ENCODE measurements around the gene KCTD2. TPM values are rescaled to one million over a fixed set of nuclear protein-coding genes. Genes with fewer than 3 reads are reported as not detected.
"Not testable (repeated sequence)": the region's sequence is repeated elsewhere in the genome, so short reads cannot be mapped to it uniquely, and the experiment has no call there.

KCTD2 gene
- total RNA-seq, 1 donor from 2014 or later = 18.7 TPM

- Mint-ChIP-seq H3K36me3 (ENCODE audit: low read depth) (peaks cover 29% of the 10 kb centered on the region), H3K27me3 (no peaks in the 10 kb centered on the region), H3K4me1 (peaks cover 28% of the 10 kb centered on the region), H3K27ac (peak overlapping the region; percentile 62), H3K9me3 (no peaks in the 10 kb centered on the region), H3K4me3 (peak overlapping the region; percentile 28)
- peak; percentile 65 for DNase-seq
- intact Hi-C loops (cut with micrococcal nuclease) = loop anchor here (5.0 kb wide), 1 partner anchor 142 kb away; the partner anchor contains the start of gene NUP85
Measured at GRCh38 chr17:75065562-75066151, 18.6 kb downstream of the KCTD2 start.

GRCh38 chr17:75067856-75068255, 20.8 kb downstream of the KCTD2 start:
- Mint-ChIP-seq H3K4me3 (peak overlapping the region; percentile 63), H3K36me3 (ENCODE audit: low read depth) (peaks cover 18% of the 10 kb centered on the region), H3K9me3 (no peaks in the 10 kb centered on the region), H3K27ac (peak overlapping the region; percentile 90), H3K4me1 (peaks cover 28% of the 10 kb centered on the region), H3K27me3 (no peaks in the 10 kb centered on the region)
- intact Hi-C loops (cut with micrococcal nuclease) = loop anchor here (5.0 kb wide), 1 partner anchor 139 kb away; the partner anchor contains the start of gene NUP85
- DNase-seq = peak; percentile 82

- Mint-ChIP-seq H3K27me3 (no peaks in the 10 kb centered on the region), H3K27ac (peak overlapping the region; percentile 58), H3K4me3 (no peak overlapping the region), H3K9me3 (no peaks in the 10 kb centered on the region), H3K4me1 (peaks cover 28% of the 10 kb centered on the region), H3K36me3 (ENCODE audit: low read depth) (peaks cover 10% of the 10 kb centered on the region)
- DNase-seq = no peak
- intact Hi-C loops (cut with micrococcal nuclease) = loop anchor here (5.0 kb wide), 1 partner anchor 139 kb away; the partner anchor contains the start of gene NUP85
Measured at GRCh38 chr17:75068750-75069149, 21.7 kb downstream of the KCTD2 start.

DNA sequence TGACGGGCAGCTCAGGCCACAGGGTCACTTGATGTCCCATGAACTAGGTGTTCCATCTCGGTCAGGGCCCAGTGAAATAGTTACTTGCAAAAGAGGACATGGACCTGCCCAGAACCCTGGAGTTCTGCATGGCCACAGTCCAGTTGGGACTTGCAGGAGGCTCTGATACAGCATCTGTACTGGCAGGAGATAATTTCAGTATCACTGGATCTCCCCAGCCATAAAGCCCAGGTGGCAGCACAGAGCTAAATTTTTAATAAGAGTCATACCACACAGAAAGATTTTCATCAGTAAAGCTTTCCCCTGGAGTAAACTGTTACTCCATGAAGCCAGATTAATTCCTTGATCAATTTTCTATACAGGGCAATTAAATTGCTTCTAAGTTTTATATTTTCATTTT, 22.8 kb downstream of the KCTD2 start:
- Mint-ChIP-seq H3K27ac (no peak overlapping the region), H3K4me3 (no peak overlapping the region), H3K9me3 (no peaks in the 10 kb centered on the region), H3K27me3 (no peaks in the 10 kb centered on the region), H3K4me1 (peaks cover 28% of the 10 kb centered on the region), H3K36me3 (ENCODE audit: low read depth) (peaks cover under 1% of the 10 kb centered on the region)
- DNase-seq = no peak
- intact Hi-C loops (cut with micrococcal nuclease) = loop anchor here (5.0 kb wide), 1 partner anchor 138 kb away; the partner anchor contains the start of gene NUP85

DNA sequence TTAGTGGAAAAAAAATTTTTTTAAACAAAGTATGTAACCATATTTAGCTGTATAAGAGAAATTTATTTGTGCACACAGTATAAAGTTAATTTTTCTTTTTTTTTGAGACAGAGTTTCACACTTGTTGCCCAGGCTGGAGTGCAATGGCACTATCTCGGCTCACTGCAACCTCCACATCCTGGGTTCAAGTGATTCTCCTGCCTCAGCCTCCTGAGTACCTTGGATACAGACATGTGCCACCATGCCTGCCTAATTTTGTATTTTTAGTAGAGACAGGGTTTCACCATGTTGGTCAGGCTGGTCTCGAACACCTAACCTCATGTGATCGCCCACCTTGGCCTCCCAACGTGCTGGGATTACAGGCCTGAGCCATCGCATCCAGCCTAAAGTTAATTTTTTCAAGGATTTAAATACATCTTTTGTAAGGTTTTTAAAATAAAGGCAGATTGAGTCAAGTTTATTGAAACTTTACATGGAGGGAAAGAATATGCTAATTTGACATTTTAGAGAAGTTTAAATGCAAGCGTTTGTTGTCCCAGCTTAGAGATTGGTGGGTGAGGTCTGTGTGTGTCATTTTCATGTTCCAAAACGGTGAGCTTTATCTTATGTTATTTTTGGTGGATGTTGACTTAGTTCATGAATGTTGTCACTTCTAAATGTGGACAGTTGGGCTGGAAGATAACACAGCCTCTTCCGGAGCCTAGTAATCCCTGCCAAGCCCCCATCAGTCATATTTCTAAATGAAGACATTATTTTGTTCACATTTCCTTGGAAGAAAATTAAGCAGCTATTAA, 24.6 kb downstream of the KCTD2 start:
- H3K27ac Mint-ChIP-seq; H3K9me3 Mint-ChIP-seq; DNase-seq; intact Hi-C loops (cut with micrococcal nuclease); H3K36me3 Mint-ChIP-seq (ENCODE audit: low read depth); H3K27me3 Mint-ChIP-seq; H3K4me3 Mint-ChIP-seq: not testable (repeated sequence)
- H3K4me1 Mint-ChIP-seq = peaks cover 12% of the 10 kb centered on the region

- H3K27me3 Mint-ChIP-seq; H3K36me3 Mint-ChIP-seq (ENCODE audit: low read depth); DNase-seq; intact Hi-C loops (cut with micrococcal nuclease); H3K27ac Mint-ChIP-seq; H3K9me3 Mint-ChIP-seq; H3K4me3 Mint-ChIP-seq: not testable (repeated sequence)
- H3K4me1 Mint-ChIP-seq = peaks cover 13% of the 10 kb centered on the region
Measured at GRCh38 chr17:75072909-75073308, 25.9 kb downstream of the KCTD2 start.

- no peaks in the 10 kb centered on the region for H3K9me3 Mint-ChIP-seq
- H3K36me3 Mint-ChIP-seq (ENCODE audit: low read depth) = no peaks in the 10 kb centered on the region
- H3K27ac Mint-ChIP-seq = no peak overlapping the region
- DNase-seq = no peak
- no peak overlapping the region for H3K4me3 Mint-ChIP-seq
- no peaks in the 10 kb centered on the region for H3K27me3 Mint-ChIP-seq
- peaks cover 12% of the 10 kb centered on the region for H3K4me1 Mint-ChIP-seq
- intact Hi-C loops (cut with micrococcal nuclease) = no loop called here
Measured at GRCh38 chr17:75073618-75074047, 26.6 kb downstream of the KCTD2 start.

DNA sequence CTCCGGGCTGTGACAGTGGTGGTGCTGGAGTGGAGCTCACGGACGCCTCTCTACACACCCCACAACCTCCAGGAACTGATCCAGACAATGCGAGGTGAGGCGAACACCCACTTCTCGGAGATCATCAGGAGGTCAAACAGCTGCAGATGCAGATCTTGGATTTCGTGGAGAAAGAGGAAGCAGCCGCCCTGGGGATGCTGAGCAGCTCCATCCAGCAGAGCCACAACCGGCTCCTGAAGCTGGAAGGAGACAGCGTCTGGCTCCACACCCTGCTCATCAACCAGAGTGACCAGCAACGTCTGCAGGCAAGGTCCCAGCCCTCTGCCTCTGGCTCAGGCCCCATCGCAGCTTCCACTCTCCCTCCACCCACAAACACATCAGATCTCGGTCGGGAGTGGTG, 27.5 kb downstream of the KCTD2 start:
- intact Hi-C loops (cut with micrococcal nuclease) = no loop called here
- Mint-ChIP-seq H3K27ac (no peak overlapping the region), H3K27me3 (no peaks in the 10 kb centered on the region), H3K4me1 (peaks cover 14% of the 10 kb centered on the region), H3K4me3 (no peak overlapping the region), H3K9me3 (no peaks in the 10 kb centered on the region), H3K36me3 (ENCODE audit: low read depth) (no peaks in the 10 kb centered on the region)
- DNase-seq = no peak

GRCh38 chr17:75075597-75076336, 28.7 kb downstream of the KCTD2 start:
- no peak overlapping the region for H3K27ac Mint-ChIP-seq
- intact Hi-C loops (cut with micrococcal nuclease) = no loop called here
- no peak for DNase-seq
- H3K9me3 Mint-ChIP-seq = no peaks in the 10 kb centered on the region
- H3K4me1 Mint-ChIP-seq = peaks cover 14% of the 10 kb centered on the region
- H3K36me3 Mint-ChIP-seq (ENCODE audit: low read depth) = no peaks in the 10 kb centered on the region
- H3K27me3 Mint-ChIP-seq = no peaks in the 10 kb centered on the region
- H3K4me3 Mint-ChIP-seq = no peak overlapping the region

DNA sequence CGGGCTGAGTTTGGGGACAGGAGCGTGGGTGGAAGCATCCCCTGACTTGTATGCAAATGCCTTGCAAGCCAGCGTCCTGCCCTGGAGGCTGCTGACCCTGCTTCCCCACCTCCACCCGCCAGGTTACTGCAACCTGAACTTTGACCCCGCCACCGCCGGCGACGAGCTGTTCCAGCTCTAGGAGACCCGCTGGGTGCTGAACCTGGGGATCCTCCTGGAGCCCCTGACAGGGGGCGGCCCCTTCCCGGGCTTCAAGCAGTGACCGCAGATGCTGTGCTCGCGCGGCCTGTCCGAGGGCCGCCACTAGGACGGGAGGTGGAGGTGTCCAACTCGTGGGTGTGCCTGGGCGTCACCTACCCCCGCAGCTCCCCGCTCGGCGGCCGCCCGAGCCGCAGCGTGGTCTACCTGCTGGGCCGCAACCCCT, 30.1 kb downstream of the KCTD2 start:
- Mint-ChIP-seq H3K9me3 (no peaks in the 10 kb centered on the region), H3K4me1 (peaks cover 14% of the 10 kb centered on the region), H3K27ac (no peak overlapping the region), H3K27me3 (no peaks in the 10 kb centered on the region), H3K36me3 (ENCODE audit: low read depth) (no peaks in the 10 kb centered on the region), H3K4me3 (peak overlapping the region; percentile 74)
- intact Hi-C loops (cut with micrococcal nuclease) = no loop called here
- no peak for DNase-seq

GRCh38 chr17:75077496-75078283, 30.7 kb downstream of the KCTD2 start:
- peak overlapping the region; percentile 65 for H3K27ac Mint-ChIP-seq
- H3K36me3 Mint-ChIP-seq (ENCODE audit: low read depth) = no peaks in the 10 kb centered on the region
- peak overlapping the region; percentile 74 for H3K4me3 Mint-ChIP-seq
- H3K4me1 Mint-ChIP-seq = peaks cover 16% of the 10 kb centered on the region
- DNase-seq = peak; percentile 84
- intact Hi-C loops (cut with micrococcal nuclease) = no loop called here
- no peaks in the 10 kb centered on the region for H3K9me3 Mint-ChIP-seq
- no peaks in the 10 kb centered on the region for H3K27me3 Mint-ChIP-seq

DNA sequence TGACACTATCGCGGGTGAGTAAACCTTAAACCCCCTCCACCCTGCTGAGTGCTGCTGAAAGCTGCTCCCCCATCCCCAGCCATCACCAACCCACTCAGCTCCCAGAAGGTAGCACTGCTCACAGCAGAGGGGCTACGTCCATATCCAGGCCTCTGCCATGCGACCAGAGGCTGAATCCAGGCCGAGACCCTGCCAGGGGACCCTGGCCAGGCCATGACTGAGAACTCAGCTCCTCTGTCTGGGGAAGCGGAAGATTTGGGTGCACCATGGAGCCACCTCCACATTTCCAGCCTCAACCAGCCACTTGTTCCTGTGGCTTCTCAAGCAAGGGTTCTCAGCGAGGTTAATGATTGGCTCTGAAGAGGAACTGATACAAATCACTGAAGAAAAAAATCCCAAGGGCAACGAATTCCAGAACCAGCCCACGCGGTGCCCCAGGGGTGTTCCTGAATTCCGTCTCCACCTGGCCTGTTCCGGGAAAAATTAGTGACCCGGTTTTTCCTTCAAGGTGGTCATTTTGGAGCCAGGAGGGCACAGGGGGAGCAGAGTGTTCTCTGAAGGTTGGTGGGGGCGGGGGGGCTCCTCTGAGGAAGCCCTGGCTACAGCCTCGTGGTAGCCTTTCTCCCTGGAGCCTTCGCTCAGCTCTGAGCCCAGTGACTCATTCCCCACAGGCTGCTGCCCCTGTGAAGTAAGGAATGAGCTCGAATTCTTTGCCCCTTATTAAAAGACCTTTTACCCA, 31.4 kb downstream of the KCTD2 start:
- Mint-ChIP-seq H3K27ac (no peak overlapping the region), H3K27me3 (no peaks in the 10 kb centered on the region), H3K4me1 (peaks cover 17% of the 10 kb centered on the region), H3K9me3 (no peaks in the 10 kb centered on the region), H3K4me3 (no peak overlapping the region), H3K36me3 (ENCODE audit: low read depth) (no peaks in the 10 kb centered on the region)
- intact Hi-C loops (cut with micrococcal nuclease) = no loop called here
- no peak for DNase-seq

DNA sequence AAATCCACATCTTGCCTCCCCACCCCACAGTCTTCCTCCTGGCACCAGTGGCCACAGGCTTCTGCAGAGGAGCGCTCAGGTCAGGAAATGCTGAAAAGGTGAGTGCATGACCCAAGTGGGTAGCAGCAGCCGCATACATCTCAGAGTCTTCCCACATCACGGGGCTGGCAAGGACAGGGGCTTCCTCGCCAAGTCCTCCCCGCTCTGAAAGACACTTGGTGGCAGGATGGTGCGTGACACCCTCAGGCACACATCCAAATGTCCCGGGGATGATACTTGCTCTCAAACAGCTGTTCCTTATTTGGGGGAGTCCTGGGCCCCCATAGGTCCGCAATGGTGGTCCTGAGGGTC, 32.0 kb downstream of the KCTD2 start:
- Mint-ChIP-seq H3K27ac (no peak overlapping the region), H3K9me3 (no peaks in the 10 kb centered on the region), H3K27me3 (no peaks in the 10 kb centered on the region), H3K4me1 (peaks cover 19% of the 10 kb centered on the region), H3K4me3 (no peak overlapping the region), H3K36me3 (ENCODE audit: low read depth) (no peaks in the 10 kb centered on the region)
- intact Hi-C loops (cut with micrococcal nuclease) = no loop called here
- no peak for DNase-seq
